Naive thymus-derived CD4-positive, alpha-beta T cell (primary cell): Measurements from ENCODE around the gene CDK2AP2. TPM values are rescaled to one million over a fixed set of nuclear protein-coding genes. Genes with fewer than 3 reads are reported as not detected.

Source experiments
- ATAC-seq: fragments of 150-1000 bp; cut with Tn5 transposase; 2 replicates; pipeline ENCODE4 v1.10.0; 2021; ENCODE audit warnings: mild to moderate bottlenecking, moderate library complexity
- CTCF ChIA-PET: fragments of 350-600 bp; sonication (Branson Sonifier 250); formaldehyde crosslinking; loops from one replicate; lab custom pipeline; 2021; ENCODE audit warnings: antibody characterized with exemption; lab: Charles Lee
- POLR2A ChIA-PET: fragments of 350-600 bp; sonication (Branson Sonifier 250); formaldehyde crosslinking; loops from one replicate; lab custom pipeline; 2021; ENCODE audit warnings: antibody characterized with exemption, inconsistent platforms; lab: Charles Lee
- DNase-seq, 9 donors: peaks; one replicate each; pipeline versions ENCODE4 v3.0.0 to v3.0.0-alpha.2; 2020 to 2022; ENCODE audit warnings: mixed read lengths in 1 of 9
- H3K27ac ChIP-seq: one replicate; pipeline ENCODE4 v1.7.0; 2013; ENCODE audit warnings: mild to moderate bottlenecking, low read depth, low read length, moderate library complexity
- H3K27me3 ChIP-seq, 2 donors: one replicate each; pipeline ENCODE4 v1.7.0; 2013; ENCODE audit warnings: low read length in 2 of 2, mild to moderate bottlenecking in 2 of 2, moderate library complexity in 2 of 2; ENCODE audit not compliant: control insufficient read depth in 2 of 2, insufficient read depth in 2 of 2
- H3K36me3 ChIP-seq, 3 experiments: 1 replicate in 2 of 3; 2 replicates in 1 of 3; pipeline ENCODE4 v1.7.0; 2013; ENCODE audit warnings: low read length in 3 of 3, mild to moderate bottlenecking in 3 of 3, moderate library complexity in 1 of 3; ENCODE audit not compliant: insufficient read depth in 3 of 3, control insufficient read depth in 2 of 3
- H3K4me1 ChIP-seq, 2 donors: one replicate each; pipeline ENCODE4 v1.7.0; 2013; ENCODE audit warnings: low read length in 2 of 2, mild to moderate bottlenecking in 2 of 2, moderate library complexity in 1 of 2; ENCODE audit not compliant: control insufficient read depth in 2 of 2, insufficient read depth in 2 of 2
- H3K4me3 ChIP-seq: 2 replicates; pipeline ENCODE4 v1.7.0; 2013; ENCODE audit warnings: mild to moderate bottlenecking, low read length
- H3K9me3 ChIP-seq, 3 experiments: 1 replicate in 2 of 3; 2 replicates in 1 of 3; pipeline ENCODE4 v1.7.0; 2013; ENCODE audit warnings: low read length in 3 of 3; ENCODE audit not compliant: control insufficient read depth in 2 of 3
- H3K27ac Mint-ChIP-seq, 9 donors: one replicate each; pipeline ENCODE4 v1.8.0; 2020 to 2022; ENCODE audit warnings: mixed read lengths in 9 of 9, mild to moderate bottlenecking in 8 of 9, moderate library complexity in 5 of 9, inconsistent platforms in 2 of 9
- H3K27me3 Mint-ChIP-seq, 5 donors: one replicate each; pipeline ENCODE4 v1.8.0; 2021 to 2022; ENCODE audit warnings: mixed read lengths in 5 of 5, mild to moderate bottlenecking in 1 of 5
- H3K36me3 Mint-ChIP-seq, 5 donors: one replicate each; pipeline ENCODE4 v1.8.0; 2020 to 2022; ENCODE audit warnings: mixed read lengths in 5 of 5, mild to moderate bottlenecking in 3 of 5, inconsistent platforms in 1 of 5
- H3K4me1 Mint-ChIP-seq, 7 donors: one replicate each; pipeline ENCODE4 v1.8.0; 2020 to 2022; ENCODE audit warnings: mixed read lengths in 7 of 7, mild to moderate bottlenecking in 3 of 7, inconsistent platforms in 1 of 7
- H3K4me3 Mint-ChIP-seq, 10 donors: one replicate each; pipeline ENCODE4 v1.8.0; 2020 to 2022; ENCODE audit warnings: mild to moderate bottlenecking in 10 of 10, mixed read lengths in 10 of 10, moderate library complexity in 6 of 10, inconsistent platforms in 2 of 10
- H3K9me3 Mint-ChIP-seq, 11 donors: one replicate each; pipeline ENCODE4 v1.8.0; 2020 to 2022; ENCODE audit warnings: mixed read lengths in 11 of 11, mild to moderate bottlenecking in 4 of 11, inconsistent platforms in 1 of 11, moderate library complexity in 1 of 11
- intact Hi-C, 2 donors: fragments of 100-400 bp; cut with micrococcal nuclease; formaldehyde crosslinking; loops; one replicate each; pipeline ENCODE4 v1.15.1; 2023
- polyA plus RNA-seq, 2 donors: library from polyadenylated mRNA; unstranded; fragments of 300-500 nt; fragmentation: Illumina TruSeq; gene quantifications; one replicate each; pipeline ENCODE4 v1.2.3, GENCODE V29; 2021
- total RNA-seq, 6 experiments: library from RNA in 5 of 6; stranded (reverse) in 5 of 6; gene quantifications; 1 replicate in 5 of 6; 2 replicates in 1 of 6; pipeline ENCODE4 v1.2.3 and lab custom pipeline; 2021 to 2026

The CDK2AP2 gene
- total and polyA plus RNA-seq, 7 experiments from 2014 or later: 31.0 to 168 (median 64.5) TPM

- no peak overlapping the region for H3K4me3 Mint-ChIP-seq
- ATAC-seq (no peak), DNase-seq (no peak)
- H3K36me3 Mint-ChIP-seq: peaks cover 0 to 2% (median 2%) of the 10 kb centered on the region in 5 donors
- no peaks in the 10 kb centered on the region for H3K4me1 Mint-ChIP-seq
- H3K27ac Mint-ChIP-seq: no peak overlapping the region
- ChIA-PET POLR2A (no interaction called here), CTCF (no interaction called here)
- Histone ChIP-seq H3K27me3 (no peaks in the 10 kb centered on the region), H3K36me3 (no peaks in the 10 kb centered on the region), H3K9me3 (no peaks in the 10 kb centered on the region), H3K4me3 (no peak overlapping the region), H3K27ac (no peak overlapping the region), H3K4me1 (no peaks in the 10 kb centered on the region)
- intact Hi-C loops: no loop called here
- peaks cover 0 to 6% (median 4%) of the 10 kb centered on the region in 5 donors for H3K27me3 Mint-ChIP-seq
- H3K9me3 Mint-ChIP-seq: peaks cover 0 to 17% (median 4%) of the 10 kb centered on the region in 11 donors
Measured at GRCh38 chr11:67538823-67539505, 31.0 kb upstream of the CDK2AP2 start.

GRCh38 chr11:67538306-67538705 is 30.3 kb upstream of the CDK2AP2 start:
- Mint-ChIP-seq H3K27ac (no peak overlapping the region), H3K9me3 (peaks cover 0 to 23% (median 8%) of the 10 kb centered on the region in 11 donors), H3K27me3 (peaks cover 0 to 9% (median 4%) of the 10 kb centered on the region in 5 donors), H3K4me1 (no peaks in the 10 kb centered on the region), H3K4me3 (no peak overlapping the region), H3K36me3 (peaks cover 0 to 5% (median 2%) of the 10 kb centered on the region in 5 donors)
- Histone ChIP-seq H3K4me1 (no peaks in the 10 kb centered on the region), H3K9me3 (peaks cover 0 to 6% (median 0%) of the 10 kb centered on the region in 3 experiments), H3K27me3 (no peaks in the 10 kb centered on the region), H3K4me3 (no peak overlapping the region), H3K27ac (no peak overlapping the region), H3K36me3 (no peaks in the 10 kb centered on the region)
- DNase-seq: no peak
- intact Hi-C loops: no loop called here
- no peak for ATAC-seq
- ChIA-PET POLR2A (no interaction called here), CTCF (interaction anchor here (0.6 kb wide), 2 partner anchors 93 to 527 kb away, joined by 3 to 5 read pairs; no protein-coding TSS in a partner anchor)

- Mint-ChIP-seq H3K4me1 (no peaks in the 10 kb centered on the region), H3K9me3 (peaks cover 0 to 29% (median 8%) of the 10 kb centered on the region in 11 donors), H3K36me3 (peaks cover 0 to 5% (median 3%) of the 10 kb centered on the region in 5 donors), H3K27ac (no peak overlapping the region), H3K4me3 (no peak overlapping the region), H3K27me3 (peaks cover 0 to 9% (median 4%) of the 10 kb centered on the region in 5 donors)
- DNase-seq: no peak
- Histone ChIP-seq H3K4me3 (no peak overlapping the region), H3K9me3 (peaks cover 0 to 8% (median 0%) of the 10 kb centered on the region in 3 experiments), H3K36me3 (no peaks in the 10 kb centered on the region), H3K27ac (no peak overlapping the region), H3K4me1 (no peaks in the 10 kb centered on the region), H3K27me3 (no peaks in the 10 kb centered on the region)
- intact Hi-C loops: no loop called here
- ChIA-PET POLR2A (no interaction called here), CTCF (no interaction called here)
- no peak for ATAC-seq
Measured at GRCh38 chr11:67535561-67535960, 27.6 kb upstream of the CDK2AP2 start.

GRCh38 chr11:67534070-67534679 is 26.2 kb upstream of the CDK2AP2 start:
- POLR2A ChIA-PET: interaction anchor here (0.7 kb wide), 1 partner anchor 138 kb away, joined by 3 read pairs; no protein-coding TSS in a partner anchor
- peaks cover 0 to 8% (median 0%) of the 10 kb centered on the region in 3 experiments for H3K9me3 ChIP-seq
- no peaks in the 10 kb centered on the region for H3K27me3 ChIP-seq
- CTCF ChIA-PET: interaction anchor here (0.5 to 0.6 kb wide), 2 partner anchors 59 to 83 kb away, joined by 3 read pairs; no protein-coding TSS in a partner anchor
- H3K4me1 ChIP-seq: no peaks in the 10 kb centered on the region
- Mint-ChIP-seq H3K27ac (no peak overlapping the region), H3K4me1 (no peaks in the 10 kb centered on the region), H3K9me3 (peaks cover 0 to 29% (median 8%) of the 10 kb centered on the region in 11 donors), H3K4me3 (no peak overlapping the region), H3K36me3 (peaks cover 0 to 5% (median 3%) of the 10 kb centered on the region in 5 donors), H3K27me3 (peaks cover 0 to 9% (median 4%) of the 10 kb centered on the region in 5 donors)
- no peak overlapping the region for H3K4me3 ChIP-seq
- intact Hi-C loops: no loop called here
- no peaks in the 10 kb centered on the region for H3K36me3 ChIP-seq
- no peak overlapping the region for H3K27ac ChIP-seq
- DNase-seq: no peak
- no peak for ATAC-seq

- Histone ChIP-seq H3K4me3 (no peak overlapping the region), H3K36me3 (no peaks in the 10 kb centered on the region), H3K27ac (no peak overlapping the region), H3K9me3 (peaks cover 0 to 8% (median 0%) of the 10 kb centered on the region in 3 experiments), H3K4me1 (no peaks in the 10 kb centered on the region), H3K27me3 (no peaks in the 10 kb centered on the region)
- Mint-ChIP-seq H3K9me3 (peaks cover 0 to 29% (median 8%) of the 10 kb centered on the region in 11 donors), H3K36me3 (peaks cover 0 to 5% (median 3%) of the 10 kb centered on the region in 5 donors), H3K27ac (no peak overlapping the region), H3K4me3 (no peak overlapping the region), H3K4me1 (no peaks in the 10 kb centered on the region), H3K27me3 (peaks cover 0 to 9% (median 4%) of the 10 kb centered on the region in 5 donors)
- no peak for DNase-seq
- ATAC-seq: no peak
- intact Hi-C loops: no loop called here
- ChIA-PET POLR2A (no interaction called here), CTCF (interaction anchor here (0.7 kb wide), 1 partner anchor 98 kb away, joined by 3 read pairs; no protein-coding TSS in a partner anchor)
Measured at GRCh38 chr11:67532889-67533288, 24.9 kb upstream of the CDK2AP2 start.

GRCh38 chr11:67530282-67530592 is 22.3 kb upstream of the CDK2AP2 start:
- Histone ChIP-seq H3K4me1 (no peaks in the 10 kb centered on the region), H3K27ac (no peak overlapping the region), H3K27me3 (no peaks in the 10 kb centered on the region), H3K36me3 (no peaks in the 10 kb centered on the region), H3K9me3 (peaks cover 0 to 8% (median 0%) of the 10 kb centered on the region in 3 experiments), H3K4me3 (no peak overlapping the region)
- ATAC-seq (no peak), DNase-seq (no peak)
- no peaks in the 10 kb centered on the region for H3K4me1 Mint-ChIP-seq
- H3K9me3 Mint-ChIP-seq: peaks cover 0 to 21% (median 10%) of the 10 kb centered on the region in 11 donors
- no peak overlapping the region for H3K27ac Mint-ChIP-seq
- peaks cover 0 to 12% (median 9%) of the 10 kb centered on the region in 5 donors for H3K27me3 Mint-ChIP-seq
- CTCF ChIA-PET: interaction anchor here (1.0 kb wide), 1 partner anchor 1012 kb away, joined by 3 read pairs; no protein-coding TSS in a partner anchor
- H3K36me3 Mint-ChIP-seq: peaks cover 0 to 5% (median 3%) of the 10 kb centered on the region in 5 donors
- POLR2A ChIA-PET: no interaction called here
- intact Hi-C loops: no loop called here
- H3K4me3 Mint-ChIP-seq: no peak overlapping the region
